Measurements from ENCODE around the gene ARHGEF4. TPM values are rescaled to one million over a fixed set of nuclear protein-coding genes. Genes with fewer than 3 reads are reported as not detected.

Gene ARHGEF4
- total RNA-seq, 1 donor from 2014 or later, result 25.5 TPM

DNA sequence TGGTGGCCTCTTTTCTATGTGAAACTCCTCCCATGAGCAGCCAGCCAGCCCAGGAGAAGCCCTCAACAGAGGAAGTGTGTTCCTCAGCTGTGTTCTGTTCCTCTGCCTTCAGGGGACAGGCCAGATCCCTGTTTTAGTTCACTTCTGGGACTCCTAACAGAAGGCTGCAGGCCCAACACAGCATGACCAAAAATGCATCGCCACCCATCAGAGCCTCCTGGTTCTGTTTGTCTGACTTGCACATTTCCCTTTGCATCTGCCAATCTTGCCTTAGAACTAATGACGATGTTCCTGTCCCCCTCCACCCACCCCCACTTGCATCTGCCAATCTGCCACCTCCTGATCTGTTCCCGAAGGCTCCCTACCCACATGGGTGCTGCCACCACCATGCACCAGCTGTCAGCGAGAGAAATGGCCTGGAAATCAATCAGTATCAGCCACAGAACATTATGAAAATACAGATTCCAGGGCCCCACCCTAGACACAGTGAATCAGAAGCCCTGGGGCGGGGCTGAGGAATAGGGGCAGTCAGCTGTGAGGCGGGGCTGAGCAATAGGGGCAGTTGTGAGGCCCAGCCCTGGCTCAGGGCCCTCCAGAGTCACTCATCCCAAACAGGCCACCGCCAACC, 205.5 kb downstream of the ARHGEF4 start:
- H3K4me3 Mint-ChIP-seq, result no peak overlapping the region
- TF ChIP-seq, protein P1, sequence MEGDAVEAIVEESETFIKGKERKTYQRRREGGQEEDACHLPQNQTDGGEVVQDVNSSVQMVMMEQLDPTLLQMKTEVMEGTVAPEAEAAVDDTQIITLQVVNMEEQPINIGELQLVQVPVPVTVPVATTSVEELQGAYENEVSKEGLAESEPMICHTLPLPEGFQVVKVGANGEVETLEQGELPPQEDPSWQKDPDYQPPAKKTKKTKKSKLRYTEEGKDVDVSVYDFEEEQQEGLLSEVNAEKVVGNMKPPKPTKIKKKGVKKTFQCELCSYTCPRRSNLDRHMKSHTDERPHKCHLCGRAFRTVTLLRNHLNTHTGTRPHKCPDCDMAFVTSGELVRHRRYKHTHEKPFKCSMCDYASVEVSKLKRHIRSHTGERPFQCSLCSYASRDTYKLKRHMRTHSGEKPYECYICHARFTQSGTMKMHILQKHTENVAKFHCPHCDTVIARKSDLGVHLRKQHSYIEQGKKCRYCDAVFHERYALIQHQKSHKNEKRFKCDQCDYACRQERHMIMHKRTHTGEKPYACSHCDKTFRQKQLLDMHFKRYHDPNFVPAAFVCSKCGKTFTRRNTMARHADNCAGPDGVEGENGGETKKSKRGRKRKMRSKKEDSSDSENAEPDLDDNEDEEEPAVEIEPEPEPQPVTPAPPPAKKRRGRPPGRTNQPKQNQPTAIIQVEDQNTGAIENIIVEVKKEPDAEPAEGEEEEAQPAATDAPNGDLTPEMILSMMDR (IDR thresholded peaks at IDR 0.05; ENCODE audit: unreplicated experiment), result no peak
- no peaks in the 10 kb centered on the region for H3K9me3 Mint-ChIP-seq
- H3K36me3 Mint-ChIP-seq, result peaks cover 8% of the 10 kb centered on the region
- no peak overlapping the region for H3K27ac Mint-ChIP-seq
- H3K27me3 Mint-ChIP-seq (ENCODE audit: low read depth), result no peaks in the 10 kb centered on the region
- no peaks in the 10 kb centered on the region for H3K4me1 Mint-ChIP-seq
- DNase-seq (ENCODE audit: low spot score in 2 of 2, unreplicated experiment in 2 of 2), result no peak

DNA sequence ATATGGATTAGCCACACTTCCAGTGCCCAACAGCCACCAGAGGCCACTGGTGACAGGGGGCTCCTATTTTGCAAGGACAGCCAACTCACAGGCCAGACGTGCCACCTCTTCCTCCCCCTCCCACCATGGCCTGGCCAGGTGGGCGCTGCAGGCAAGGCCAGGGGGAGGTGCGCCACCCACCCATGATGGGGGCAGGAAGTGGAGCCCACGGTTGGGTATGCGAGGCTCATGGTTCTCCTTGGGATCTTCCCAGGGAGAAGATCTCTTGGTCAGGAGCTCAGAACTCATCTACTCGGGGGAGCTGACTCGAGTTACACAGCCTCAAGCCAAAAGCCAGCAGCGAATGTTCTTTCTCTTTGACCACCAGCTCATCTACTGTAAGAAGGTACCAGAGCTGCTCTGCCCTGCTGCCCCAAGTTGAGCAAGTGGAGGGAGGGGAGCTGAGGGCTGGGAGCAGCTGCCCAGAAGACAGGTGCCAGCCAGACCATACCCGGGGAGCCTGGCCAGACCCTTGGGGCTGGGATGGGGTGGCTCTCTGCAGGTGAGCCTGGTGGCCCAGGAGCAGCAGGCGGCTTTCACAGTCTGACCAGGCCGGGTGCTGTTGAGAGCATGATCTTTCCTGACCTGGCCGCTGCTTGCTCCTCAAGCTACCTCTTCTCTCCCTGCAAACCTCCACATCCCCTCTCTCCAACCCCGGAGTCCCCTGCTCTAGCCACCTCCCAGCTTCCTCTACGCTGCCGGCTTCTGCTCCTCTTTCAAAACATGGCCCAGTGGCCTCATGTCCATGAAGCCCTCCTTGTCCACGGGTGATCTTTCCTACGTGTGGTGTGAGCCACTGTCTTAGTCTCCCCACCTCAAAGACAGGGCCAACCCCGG, 206.7 kb downstream of the ARHGEF4 start:
- no peaks in the 10 kb centered on the region for H3K27me3 Mint-ChIP-seq (ENCODE audit: low read depth)
- no peak overlapping the region for H3K4me3 Mint-ChIP-seq
- no peaks in the 10 kb centered on the region for H3K4me1 Mint-ChIP-seq
- TF ChIP-seq, protein P1 (IDR thresholded peaks at IDR 0.05; ENCODE audit: unreplicated experiment), result no peak
- no peaks in the 10 kb centered on the region for H3K9me3 Mint-ChIP-seq
- no peak overlapping the region for H3K27ac Mint-ChIP-seq
- peaks cover 12% of the 10 kb centered on the region for H3K36me3 Mint-ChIP-seq
- DNase-seq (ENCODE audit: low spot score in 2 of 2, unreplicated experiment in 2 of 2), result peak in 1 of 2 experiments; percentile 31

DNA sequence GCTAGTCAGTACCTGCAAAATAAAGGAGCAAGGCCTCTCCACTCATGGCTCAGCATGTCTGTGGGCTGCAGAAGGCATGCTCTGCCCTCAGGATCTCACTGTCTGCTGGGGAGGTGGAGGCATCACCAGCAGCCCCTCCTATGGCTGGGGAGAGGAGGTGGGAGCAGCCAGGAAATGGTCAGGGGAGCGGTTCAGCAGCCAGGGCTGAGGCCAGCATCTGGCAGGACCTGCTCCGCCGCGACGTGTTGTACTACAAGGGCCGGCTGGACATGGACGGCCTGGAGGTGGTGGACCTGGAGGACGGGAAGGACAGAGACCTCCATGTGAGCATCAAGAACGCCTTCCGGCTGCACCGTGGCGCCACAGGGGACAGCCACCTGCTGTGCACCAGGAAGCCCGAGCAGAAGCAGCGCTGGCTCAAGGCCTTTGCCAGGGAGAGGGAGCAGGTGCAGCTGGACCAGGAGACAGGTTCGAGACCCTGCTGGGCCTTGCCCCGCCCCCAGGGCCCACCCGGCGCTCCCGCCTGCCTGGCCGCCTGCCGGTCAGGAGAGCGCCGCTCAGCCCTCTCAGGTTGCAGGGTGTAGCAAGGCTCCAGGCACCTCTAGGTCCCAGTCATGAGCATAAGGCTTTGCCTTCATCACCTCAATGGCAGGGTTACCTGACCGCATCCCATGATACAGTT, 207.5 kb downstream of the ARHGEF4 start:
- no peaks in the 10 kb centered on the region for H3K27me3 Mint-ChIP-seq (ENCODE audit: low read depth)
- peak in 1 of 2 experiments; percentile 24 for DNase-seq (ENCODE audit: low spot score in 2 of 2, unreplicated experiment in 2 of 2)
- TF ChIP-seq, protein P1 (IDR thresholded peaks at IDR 0.05; ENCODE audit: unreplicated experiment), result no peak
- H3K36me3 Mint-ChIP-seq, result peaks cover 12% of the 10 kb centered on the region
- H3K4me1 Mint-ChIP-seq, result no peaks in the 10 kb centered on the region
- H3K27ac Mint-ChIP-seq, result no peak overlapping the region
- no peak overlapping the region for H3K4me3 Mint-ChIP-seq
- H3K9me3 Mint-ChIP-seq, result no peaks in the 10 kb centered on the region

DNA sequence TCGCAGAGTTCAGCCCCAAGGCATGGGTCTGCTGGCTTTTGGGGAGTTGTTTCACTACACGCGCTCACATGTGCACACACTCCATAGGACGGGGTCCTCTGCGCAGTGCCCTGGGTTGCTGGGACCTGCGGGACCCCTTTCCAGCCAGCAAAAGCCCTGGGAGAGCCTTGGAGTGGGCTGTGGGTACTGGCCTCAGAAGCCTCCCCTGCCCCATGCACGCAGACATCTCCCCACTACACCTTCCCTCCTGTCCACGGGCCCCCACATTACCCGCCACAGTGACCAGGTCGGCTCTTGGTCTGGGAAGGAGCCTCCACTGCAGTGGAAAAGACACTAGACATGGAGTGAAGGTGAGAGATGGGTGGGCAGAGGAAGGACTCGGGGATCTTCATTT, 208.0 kb downstream of the ARHGEF4 start:
- H3K27me3 Mint-ChIP-seq (ENCODE audit: low read depth), result no peaks in the 10 kb centered on the region
- no peaks in the 10 kb centered on the region for H3K9me3 Mint-ChIP-seq
- peak in 1 of 2 experiments; percentile 21 for DNase-seq (ENCODE audit: low spot score in 2 of 2, unreplicated experiment in 2 of 2)
- TF ChIP-seq, protein P1 (IDR thresholded peaks at IDR 0.05; ENCODE audit: unreplicated experiment), result no peak
- no peaks in the 10 kb centered on the region for H3K4me1 Mint-ChIP-seq
- peaks cover 13% of the 10 kb centered on the region for H3K36me3 Mint-ChIP-seq
- H3K4me3 Mint-ChIP-seq, result no peak overlapping the region
- H3K27ac Mint-ChIP-seq, result no peak overlapping the region

DNA sequence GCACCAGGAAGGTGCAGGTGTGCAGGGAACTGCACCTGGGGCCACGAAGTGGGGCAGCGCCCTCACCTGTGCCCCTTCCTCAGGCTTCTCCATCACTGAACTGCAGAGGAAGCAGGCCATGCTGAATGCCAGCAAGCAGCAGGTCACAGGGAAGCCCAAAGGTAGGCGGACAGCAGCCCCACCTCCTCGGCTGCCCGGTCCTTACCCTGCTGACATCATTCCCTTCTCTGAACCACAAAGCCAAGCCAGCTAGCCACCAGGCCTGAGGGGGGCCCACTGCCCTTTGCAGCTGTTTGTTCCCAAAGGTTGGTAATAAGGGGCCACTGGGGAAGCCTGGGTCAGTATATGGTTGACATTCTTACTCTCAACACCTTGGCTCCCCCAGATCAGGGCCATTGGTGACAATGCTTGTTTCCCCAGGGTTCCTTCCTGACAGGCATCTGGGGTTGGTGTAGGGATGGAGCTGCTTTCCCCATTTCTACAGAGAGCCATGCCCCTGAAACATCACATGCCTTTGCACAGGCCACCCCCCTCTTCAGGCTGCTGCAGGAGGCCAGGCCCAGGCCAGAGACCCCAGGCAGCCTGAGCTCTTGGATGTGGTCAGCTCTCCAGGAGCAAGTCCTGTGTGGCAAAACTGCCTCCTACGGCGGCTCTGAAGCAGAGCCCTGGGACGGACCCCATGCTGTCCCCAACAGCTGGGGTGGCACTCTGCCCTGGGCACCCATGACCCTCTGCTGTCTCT, 208.7 kb downstream of the ARHGEF4 start:
- TF ChIP-seq, protein P1 (IDR thresholded peaks at IDR 0.05; ENCODE audit: unreplicated experiment), result no peak
- DNase-seq (ENCODE audit: low spot score in 2 of 2, unreplicated experiment in 2 of 2), result peak in 1 of 2 experiments; percentile 32
- no peaks in the 10 kb centered on the region for H3K9me3 Mint-ChIP-seq

More for the DNA sequence above, 208.7 kb downstream of the ARHGEF4 start:
- Mint-ChIP-seq H3K27ac (no peak overlapping the region), H3K27me3 (ENCODE audit: low read depth) (no peaks in the 10 kb centered on the region), H3K4me3 (no peak overlapping the region), H3K4me1 (no peaks in the 10 kb centered on the region), H3K36me3 (peaks cover 16% of the 10 kb centered on the region)

All from mesothelial cell of epicardium (in vitro differentiated cells).